ENCODE measurements around the gene IL3. TPM values are rescaled to one million over a fixed set of nuclear protein-coding genes. Genes with fewer than 3 reads are reported as not detected.

Gene IL3
- total RNA-seq, 1 donor from 2014 or later, result not detected

DNA sequence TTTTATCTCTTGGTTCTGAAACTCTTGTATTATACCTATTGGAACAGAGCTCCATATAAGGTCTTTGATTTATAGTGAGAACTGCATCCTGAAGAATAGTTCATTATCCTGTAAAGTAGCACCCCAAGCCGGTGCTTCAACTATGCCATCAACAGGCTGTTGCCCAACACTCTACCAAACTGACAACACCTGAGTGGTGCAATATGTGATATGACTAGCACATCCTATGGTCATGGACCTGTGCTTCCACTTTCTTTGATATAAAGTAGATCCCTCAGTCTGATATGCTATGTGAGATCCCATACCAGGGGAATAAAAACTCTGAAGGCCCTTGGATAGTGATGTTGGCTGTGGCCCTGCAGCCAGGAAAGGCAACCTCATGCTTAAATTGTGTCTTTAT, 28.9 kb downstream of the IL3 start:
- no peaks in the 10 kb centered on the region for H3K4me1 Mint-ChIP-seq
- no peak overlapping the region for H3K9ac ChIP-seq
- no peaks in the 10 kb centered on the region for H3K79me2 ChIP-seq (ENCODE audit: low read depth)
- H3K27me3 ChIP-seq, result no peaks in the 10 kb centered on the region
- H3K36me3 ChIP-seq, result no peaks in the 10 kb centered on the region
- H2AFZ ChIP-seq (replicated peaks), result no peak overlapping the region
- no peak for TF ChIP-seq EZH2 (IDR thresholded peaks at IDR 0.05)
- TF ChIP-seq, protein P1, sequence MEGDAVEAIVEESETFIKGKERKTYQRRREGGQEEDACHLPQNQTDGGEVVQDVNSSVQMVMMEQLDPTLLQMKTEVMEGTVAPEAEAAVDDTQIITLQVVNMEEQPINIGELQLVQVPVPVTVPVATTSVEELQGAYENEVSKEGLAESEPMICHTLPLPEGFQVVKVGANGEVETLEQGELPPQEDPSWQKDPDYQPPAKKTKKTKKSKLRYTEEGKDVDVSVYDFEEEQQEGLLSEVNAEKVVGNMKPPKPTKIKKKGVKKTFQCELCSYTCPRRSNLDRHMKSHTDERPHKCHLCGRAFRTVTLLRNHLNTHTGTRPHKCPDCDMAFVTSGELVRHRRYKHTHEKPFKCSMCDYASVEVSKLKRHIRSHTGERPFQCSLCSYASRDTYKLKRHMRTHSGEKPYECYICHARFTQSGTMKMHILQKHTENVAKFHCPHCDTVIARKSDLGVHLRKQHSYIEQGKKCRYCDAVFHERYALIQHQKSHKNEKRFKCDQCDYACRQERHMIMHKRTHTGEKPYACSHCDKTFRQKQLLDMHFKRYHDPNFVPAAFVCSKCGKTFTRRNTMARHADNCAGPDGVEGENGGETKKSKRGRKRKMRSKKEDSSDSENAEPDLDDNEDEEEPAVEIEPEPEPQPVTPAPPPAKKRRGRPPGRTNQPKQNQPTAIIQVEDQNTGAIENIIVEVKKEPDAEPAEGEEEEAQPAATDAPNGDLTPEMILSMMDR (IDR thresholded peaks at IDR 0.05), result no peak
- no peak for TF ChIP-seq EZH2phosphoT487 (IDR thresholded peaks at IDR 0.05)
- H3K4me3 ChIP-seq, result no peak overlapping the region
- H3K27ac Mint-ChIP-seq, result no peak overlapping the region
- no peaks in the 10 kb centered on the region for H3K4me1 ChIP-seq
- no peak overlapping the region for H3K4me2 ChIP-seq
- H4K20me1 ChIP-seq (ENCODE audit: low read depth), result no peaks in the 10 kb centered on the region
- H3K27me3 Mint-ChIP-seq (ENCODE audit: insufficient read depth, low read depth), result peaks cover 6% of the 10 kb centered on the region
- H3K9me3 ChIP-seq (ENCODE audit: low read depth), result no peaks in the 10 kb centered on the region
- DNase-seq (ENCODE audit: low spot score), result no peak
- H3K36me3 Mint-ChIP-seq, result no peaks in the 10 kb centered on the region
- no peaks in the 10 kb centered on the region for H3F3A ChIP-seq (ENCODE audit: low read depth)
- H3K9me3 Mint-ChIP-seq, result peaks cover 2% of the 10 kb centered on the region
- no peak overlapping the region for H3K27ac ChIP-seq
- no peak overlapping the region for H3K4me3 Mint-ChIP-seq

DNA sequence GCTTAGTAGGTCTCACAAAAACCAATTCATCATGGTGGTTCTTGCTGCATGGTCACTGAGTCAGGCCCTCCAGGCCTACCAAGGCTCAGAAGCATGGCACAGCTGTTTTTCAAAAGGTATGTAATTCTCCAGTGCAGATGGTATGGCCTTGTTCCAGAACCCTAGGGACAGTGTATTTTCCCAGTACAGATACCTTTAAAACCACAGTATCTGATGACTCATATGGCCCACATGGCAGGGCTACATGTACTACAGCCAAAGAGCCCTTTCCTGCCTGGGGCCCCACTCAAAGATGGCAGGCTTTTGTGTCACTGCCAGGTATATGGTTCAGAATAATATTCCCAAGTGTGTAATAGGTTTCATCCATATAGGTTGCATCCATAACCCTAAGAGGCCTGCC, 29.7 kb downstream of the IL3 start:
- peaks cover 7% of the 10 kb centered on the region for H3K27me3 Mint-ChIP-seq (ENCODE audit: insufficient read depth, low read depth)
- Histone ChIP-seq H3K4me3 (no peak overlapping the region), H4K20me1 (ENCODE audit: low read depth) (no peaks in the 10 kb centered on the region), H2AFZ (replicated peaks) (no peak overlapping the region), H3K27me3 (no peaks in the 10 kb centered on the region), H3K4me2 (no peak overlapping the region), H3K9ac (no peak overlapping the region), H3K79me2 (ENCODE audit: low read depth) (no peaks in the 10 kb centered on the region), H3K4me1 (no peaks in the 10 kb centered on the region), H3K9me3 (ENCODE audit: low read depth) (no peaks in the 10 kb centered on the region), H3F3A (ENCODE audit: low read depth) (no peaks in the 10 kb centered on the region), H3K36me3 (no peaks in the 10 kb centered on the region), H3K27ac (no peak overlapping the region)
- H3K27ac Mint-ChIP-seq, result no peak overlapping the region
- TF ChIP-seq, protein P1 (IDR thresholded peaks at IDR 0.05), result no peak
- no peak for TF ChIP-seq EZH2 (IDR thresholded peaks at IDR 0.05)
- TF ChIP-seq EZH2phosphoT487 (IDR thresholded peaks at IDR 0.05), result no peak
- H3K4me3 Mint-ChIP-seq, result no peak overlapping the region
- H3K9me3 Mint-ChIP-seq, result peaks cover 2% of the 10 kb centered on the region
- no peak for DNase-seq (ENCODE audit: low spot score)
- H3K36me3 Mint-ChIP-seq, result no peaks in the 10 kb centered on the region
- H3K4me1 Mint-ChIP-seq, result no peaks in the 10 kb centered on the region

DNA sequence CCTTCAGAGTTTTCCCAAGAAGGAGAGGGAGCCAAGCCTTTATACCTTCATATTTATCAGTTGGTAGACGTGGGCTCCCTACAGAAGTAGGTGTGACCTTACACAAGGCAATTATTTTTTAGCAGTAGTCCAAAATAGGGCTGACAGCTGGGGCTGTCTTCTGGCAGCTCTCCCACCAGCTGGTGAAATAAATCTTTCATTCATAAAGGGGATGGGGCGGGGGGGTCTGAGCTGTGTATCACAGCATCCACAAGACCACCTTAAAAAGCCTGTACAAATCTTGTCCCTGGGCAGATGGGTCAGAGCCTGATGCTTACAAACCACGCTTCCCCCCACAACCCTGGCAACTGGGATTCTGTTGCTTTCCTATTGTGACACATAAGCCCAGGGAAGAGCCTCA, 32.8 kb downstream of the IL3 start:
- peaks cover 2% of the 10 kb centered on the region for H3K9me3 Mint-ChIP-seq
- no peaks in the 10 kb centered on the region for H3K79me2 ChIP-seq (ENCODE audit: low read depth)
- H3K27me3 ChIP-seq, result no peaks in the 10 kb centered on the region
- H3K9ac ChIP-seq, result no peak overlapping the region
- H3F3A ChIP-seq (ENCODE audit: low read depth), result no peaks in the 10 kb centered on the region
- H3K4me1 ChIP-seq, result no peaks in the 10 kb centered on the region
- H3K36me3 Mint-ChIP-seq, result no peaks in the 10 kb centered on the region
- TF ChIP-seq EZH2phosphoT487 (IDR thresholded peaks at IDR 0.05), result no peak
- no peak for TF ChIP-seq EZH2 (IDR thresholded peaks at IDR 0.05)
- TF ChIP-seq, protein P1 (IDR thresholded peaks at IDR 0.05), result no peak
- no peaks in the 10 kb centered on the region for H4K20me1 ChIP-seq (ENCODE audit: low read depth)
- H3K4me1 Mint-ChIP-seq, result no peaks in the 10 kb centered on the region
- no peak overlapping the region for H2AFZ ChIP-seq (replicated peaks)
- no peak overlapping the region for H3K27ac Mint-ChIP-seq
- no peak overlapping the region for H3K4me3 Mint-ChIP-seq
- DNase-seq (ENCODE audit: low spot score), result no peak
- H3K4me2 ChIP-seq, result no peak overlapping the region
- H3K9me3 ChIP-seq (ENCODE audit: low read depth), result no peaks in the 10 kb centered on the region
- H3K27me3 Mint-ChIP-seq (ENCODE audit: insufficient read depth, low read depth), result peaks cover 15% of the 10 kb centered on the region
- H3K36me3 ChIP-seq, result no peaks in the 10 kb centered on the region
- H3K4me3 ChIP-seq, result no peak overlapping the region
- no peak overlapping the region for H3K27ac ChIP-seq
